ENCODE measurements around the gene TBC1D1.

DNA sequence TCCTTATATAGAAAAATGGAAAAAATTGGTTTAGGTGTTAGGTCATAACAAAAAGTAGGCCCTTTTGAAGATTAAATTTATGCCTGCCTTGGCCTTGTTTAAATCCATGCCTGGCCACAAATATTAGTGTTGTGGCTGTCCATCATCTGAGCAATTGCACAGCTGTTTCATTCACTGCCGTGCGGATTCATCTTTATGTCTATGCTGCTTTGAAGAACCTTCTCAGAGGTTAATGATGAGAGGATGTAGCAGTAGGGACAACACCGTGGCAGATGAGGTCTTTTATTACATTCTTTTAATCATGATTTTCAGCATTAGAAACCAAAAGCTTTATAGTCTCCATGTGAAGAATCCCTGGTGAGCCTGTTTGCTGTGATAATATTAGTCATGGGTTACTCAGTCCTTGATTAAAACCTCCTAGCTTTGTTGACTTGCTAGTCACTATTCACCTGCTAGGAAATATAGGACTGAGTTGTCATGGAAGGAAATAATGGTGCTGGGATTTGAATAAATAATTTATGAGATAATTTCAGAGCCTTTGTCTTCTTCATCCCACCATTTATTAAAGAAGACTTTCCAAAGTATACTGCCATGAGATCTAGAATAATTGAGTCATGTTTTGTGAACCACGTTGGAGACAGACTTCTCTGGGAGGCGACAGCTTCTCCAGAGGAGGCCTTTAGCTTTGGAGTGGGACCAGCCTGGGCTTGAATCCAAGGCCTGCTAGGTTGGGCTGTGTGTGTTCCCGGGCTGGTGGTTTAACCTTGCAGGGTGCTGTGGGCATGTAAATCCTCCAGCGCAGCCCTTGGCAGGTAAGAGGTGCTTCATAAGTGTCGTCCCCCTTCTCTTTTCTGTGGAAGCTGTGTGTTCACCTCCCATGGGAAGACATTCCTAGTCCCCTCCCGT is 122.8 kb downstream of the TBC1D1 start:
- TF ChIP-seq, protein P1, sequence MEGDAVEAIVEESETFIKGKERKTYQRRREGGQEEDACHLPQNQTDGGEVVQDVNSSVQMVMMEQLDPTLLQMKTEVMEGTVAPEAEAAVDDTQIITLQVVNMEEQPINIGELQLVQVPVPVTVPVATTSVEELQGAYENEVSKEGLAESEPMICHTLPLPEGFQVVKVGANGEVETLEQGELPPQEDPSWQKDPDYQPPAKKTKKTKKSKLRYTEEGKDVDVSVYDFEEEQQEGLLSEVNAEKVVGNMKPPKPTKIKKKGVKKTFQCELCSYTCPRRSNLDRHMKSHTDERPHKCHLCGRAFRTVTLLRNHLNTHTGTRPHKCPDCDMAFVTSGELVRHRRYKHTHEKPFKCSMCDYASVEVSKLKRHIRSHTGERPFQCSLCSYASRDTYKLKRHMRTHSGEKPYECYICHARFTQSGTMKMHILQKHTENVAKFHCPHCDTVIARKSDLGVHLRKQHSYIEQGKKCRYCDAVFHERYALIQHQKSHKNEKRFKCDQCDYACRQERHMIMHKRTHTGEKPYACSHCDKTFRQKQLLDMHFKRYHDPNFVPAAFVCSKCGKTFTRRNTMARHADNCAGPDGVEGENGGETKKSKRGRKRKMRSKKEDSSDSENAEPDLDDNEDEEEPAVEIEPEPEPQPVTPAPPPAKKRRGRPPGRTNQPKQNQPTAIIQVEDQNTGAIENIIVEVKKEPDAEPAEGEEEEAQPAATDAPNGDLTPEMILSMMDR (conservative IDR thresholded peaks at IDR 0.05 in 1 of 2, IDR thresholded peaks at IDR 0.05 in 1 of 2; ENCODE audit: low read depth in 1 of 2, low read length in 2 of 2) = no peak
- no peak for TF ChIP-seq EZH2 (IDR thresholded peaks at IDR 0.05; ENCODE audit: low read length, missing control alignments)
